ENCODE data around the gene TMEM50B.

- TF ChIP-seq, protein P1, sequence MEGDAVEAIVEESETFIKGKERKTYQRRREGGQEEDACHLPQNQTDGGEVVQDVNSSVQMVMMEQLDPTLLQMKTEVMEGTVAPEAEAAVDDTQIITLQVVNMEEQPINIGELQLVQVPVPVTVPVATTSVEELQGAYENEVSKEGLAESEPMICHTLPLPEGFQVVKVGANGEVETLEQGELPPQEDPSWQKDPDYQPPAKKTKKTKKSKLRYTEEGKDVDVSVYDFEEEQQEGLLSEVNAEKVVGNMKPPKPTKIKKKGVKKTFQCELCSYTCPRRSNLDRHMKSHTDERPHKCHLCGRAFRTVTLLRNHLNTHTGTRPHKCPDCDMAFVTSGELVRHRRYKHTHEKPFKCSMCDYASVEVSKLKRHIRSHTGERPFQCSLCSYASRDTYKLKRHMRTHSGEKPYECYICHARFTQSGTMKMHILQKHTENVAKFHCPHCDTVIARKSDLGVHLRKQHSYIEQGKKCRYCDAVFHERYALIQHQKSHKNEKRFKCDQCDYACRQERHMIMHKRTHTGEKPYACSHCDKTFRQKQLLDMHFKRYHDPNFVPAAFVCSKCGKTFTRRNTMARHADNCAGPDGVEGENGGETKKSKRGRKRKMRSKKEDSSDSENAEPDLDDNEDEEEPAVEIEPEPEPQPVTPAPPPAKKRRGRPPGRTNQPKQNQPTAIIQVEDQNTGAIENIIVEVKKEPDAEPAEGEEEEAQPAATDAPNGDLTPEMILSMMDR (IDR thresholded peaks at IDR 0.05): no peak
- TF ChIP-seq POLR2A (IDR thresholded peaks at IDR 0.05): no peak
Observed at GRCh38 chr21:33470701-33471100, 9.1 kb downstream of the TMEM50B start.
